ENCODE measurements around the gene NEAT1. TPM values are rescaled to one million over a fixed set of nuclear protein-coding genes. Genes with fewer than 3 reads are reported as not detected.

NEAT1 gene
- total RNA-seq, 1 donor from 2014 or later, result 114 TPM

- Histone ChIP-seq H3K36me3 (ENCODE audit: control insufficient read depth, insufficient read depth, low read length) (no peaks in the 10 kb centered on the region), H3K27me3 (ENCODE audit: control insufficient read depth, insufficient read depth, low read length) (no peaks in the 10 kb centered on the region), H3K4me3 (ENCODE audit: low read depth, low read length) (no peak overlapping the region)
- no peak for FAIRE-seq
- no peak for TF ChIP-seq CTCF (IDR thresholded peaks at IDR 0.05; ENCODE audit: insufficient read depth, low read length, severe bottlenecking)
- DNase-seq (ENCODE audit: low read depth), result peak; percentile 89
Measured at GRCh38 chr11:65492637-65493366, 70.2 kb downstream of the NEAT1 start.

DNA sequence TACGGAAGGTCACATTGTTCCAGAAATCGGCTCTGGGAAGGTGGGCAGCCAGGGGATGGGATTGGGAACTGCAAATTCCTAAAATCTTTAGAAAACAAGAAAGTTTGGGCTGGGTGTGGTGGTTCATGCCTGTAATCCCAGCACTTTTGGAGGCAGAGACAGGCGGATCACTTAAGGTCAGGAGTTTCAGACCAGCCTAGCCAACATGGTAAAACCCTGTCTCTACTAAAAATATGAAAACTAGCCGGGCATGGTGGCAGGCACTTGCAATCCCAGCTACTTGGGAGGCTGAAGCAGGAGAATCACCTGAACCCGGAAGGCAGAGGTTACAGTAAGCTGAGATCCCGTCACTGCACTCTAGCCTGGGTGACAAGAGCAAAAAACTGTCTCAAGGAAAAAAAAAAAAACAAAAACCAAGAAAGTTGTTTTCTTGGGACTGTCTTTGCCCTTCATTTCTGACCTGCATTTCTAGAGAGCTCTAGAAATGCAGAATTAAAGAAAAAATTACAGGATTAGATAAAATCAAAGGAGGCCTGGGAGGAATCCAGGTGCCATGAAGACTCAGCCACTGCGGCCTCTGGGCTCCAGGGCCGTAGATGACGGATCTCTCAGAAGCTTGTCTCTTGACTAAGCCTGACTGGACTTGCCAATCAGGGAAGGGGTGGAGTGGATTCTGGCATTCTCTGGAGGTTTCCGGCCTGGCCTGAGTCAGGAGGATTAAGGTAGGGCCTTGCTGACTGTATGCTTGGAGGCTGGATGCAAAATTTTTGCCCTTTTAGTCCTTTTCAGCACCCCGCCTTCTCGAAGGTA is 71.0 kb downstream of the NEAT1 start:
- TF ChIP-seq CTCF (IDR thresholded peaks at IDR 0.05; ENCODE audit: insufficient read depth, low read length, severe bottlenecking), result no peak
- no peak for FAIRE-seq
- H3K36me3 ChIP-seq (ENCODE audit: control insufficient read depth, insufficient read depth, low read length), result no peaks in the 10 kb centered on the region
- peak; percentile 99 for DNase-seq (ENCODE audit: low read depth)
- no peaks in the 10 kb centered on the region for H3K27me3 ChIP-seq (ENCODE audit: control insufficient read depth, insufficient read depth, low read length)
- H3K4me3 ChIP-seq (ENCODE audit: low read depth, low read length), result no peak overlapping the region

Other genes starting within 250 kb of the NEAT1 start
- gene CAPN1, start 240.9 kb upstream of the NEAT1 start, total RNA-seq, result 136 and 165 TPM in 2 replicates
- gene POLA2, start 160.8 kb upstream of the NEAT1 start, total RNA-seq, result 1.3 and 1.6 TPM in 2 replicates
- 1.9 and 2.4 TPM in 2 replicates for gene CDC42EP2, start 107.9 kb upstream of the NEAT1 start, total RNA-seq
- gene DPF2, start 88.9 kb upstream of the NEAT1 start, total RNA-seq, result 16.8 and 18.2 TPM in 2 replicates
- gene TIGD3, start 68.0 kb upstream of the NEAT1 start, total RNA-seq, result 0.26 TPM in 2 replicates
- 0.26 and 0.77 TPM in 2 replicates for gene SLC25A45, start 40.2 kb upstream of the NEAT1 start, total RNA-seq
- gene FRMD8, start 36.2 kb upstream of the NEAT1 start, total RNA-seq, result 21.9 and 66.6 TPM in 2 replicates
- gene MALAT1, start 76.2 kb downstream of the NEAT1 start, total RNA-seq, result 11,095 and 16,401 TPM in 2 replicates
- gene SCYL1, start 102.3 kb downstream of the NEAT1 start, total RNA-seq, result 49.5 and 64.5 TPM in 2 replicates
- gene LTBP3, start 135.6 kb downstream of the NEAT1 start, total RNA-seq, result 22.5 and 35.0 TPM in 2 replicates
- gene ZNRD2, start 147.7 kb downstream of the NEAT1 start, total RNA-seq, result 30.3 and 43.4 TPM in 2 replicates
- gene FAM89B, start 149.7 kb downstream of the NEAT1 start, total RNA-seq, result 10.6 and 10.8 TPM in 2 replicates
- 31.6 and 62.0 TPM in 2 replicates for gene EHBP1L1, start 153.3 kb downstream of the NEAT1 start, total RNA-seq
- 0.79 and 4.1 TPM in 2 replicates for gene KCNK7, start 173.0 kb downstream of the NEAT1 start, total RNA-seq
- 11.1 and 18.6 TPM in 2 replicates for gene MAP3K11, start 191.4 kb downstream of the NEAT1 start, total RNA-seq
- 5.3 and 10.2 TPM in 2 replicates for gene PCNX3, start 193.0 kb downstream of the NEAT1 start, total RNA-seq
- 11.1 and 15.1 TPM in 2 replicates for gene SIPA1, start 215.3 kb downstream of the NEAT1 start, total RNA-seq
- 9.5 and 15.2 TPM in 2 replicates for gene RELA, start 240.1 kb downstream of the NEAT1 start, total RNA-seq

Data from bronchial epithelial cell (primary cell).